ENCODE data around the gene MAST4.
"Not testable (repeated sequence)": the region's sequence is repeated elsewhere in the genome, so short reads cannot be mapped to it uniquely, and the experiment has no call there.

Gene MAST4

GRCh38 chr5:66739021-66739420, 142.8 kb downstream of the MAST4 start:
- no peaks in the 10 kb centered on the region for H3K4me1 ChIP-seq (ENCODE audit: control insufficient read depth, insufficient read depth, low read length)
- no peaks in the 10 kb centered on the region for H3K27me3 ChIP-seq (ENCODE audit: control insufficient read depth, insufficient read depth, low read length)
- no peaks in the 10 kb centered on the region for H3K36me3 ChIP-seq (ENCODE audit: control insufficient read depth, insufficient read depth, low read length)
- no peaks in the 10 kb centered on the region for H3K9me3 ChIP-seq (ENCODE audit: control insufficient read depth, insufficient read depth, low read length)
- no peak overlapping the region for H3K4me3 ChIP-seq (ENCODE audit: low read depth, low read length)
- H3K9ac ChIP-seq (ENCODE audit: low read depth, low read length): no peak overlapping the region

- no peaks in the 10 kb centered on the region for H3K4me1 ChIP-seq (ENCODE audit: control insufficient read depth, insufficient read depth, low read length)
- no peak overlapping the region for H3K9ac ChIP-seq (ENCODE audit: low read depth, low read length)
These were observed 143.8 kb downstream of the MAST4 start for GRCh38 chr5:66739951-66740350.

GRCh38 chr5:66741394-66741793, 145.2 kb downstream of the MAST4 start:
- H3K4me1 ChIP-seq (ENCODE audit: control insufficient read depth, insufficient read depth, low read length): no peaks in the 10 kb centered on the region
- no peak overlapping the region for H3K9ac ChIP-seq (ENCODE audit: low read depth, low read length)
- H3K36me3 ChIP-seq (ENCODE audit: control insufficient read depth, insufficient read depth, low read length): no peaks in the 10 kb centered on the region
- no peaks in the 10 kb centered on the region for H3K27me3 ChIP-seq (ENCODE audit: control insufficient read depth, insufficient read depth, low read length)
- H3K9me3 ChIP-seq (ENCODE audit: control insufficient read depth, insufficient read depth, low read length): no peaks in the 10 kb centered on the region
- no peak overlapping the region for H3K4me3 ChIP-seq (ENCODE audit: low read depth, low read length)

More at GRCh38 chr5:66739951-66740350, 143.8 kb downstream of the MAST4 start:
- Histone ChIP-seq H3K27me3 (ENCODE audit: control insufficient read depth, insufficient read depth, low read length) (no peaks in the 10 kb centered on the region), H3K9me3 (ENCODE audit: control insufficient read depth, insufficient read depth, low read length) (no peaks in the 10 kb centered on the region), H3K36me3 (ENCODE audit: control insufficient read depth, insufficient read depth, low read length) (no peaks in the 10 kb centered on the region), H3K4me3 (ENCODE audit: low read depth, low read length) (no peak overlapping the region)

- no peak overlapping the region for H3K4me3 ChIP-seq (ENCODE audit: low read depth, low read length)
- no peaks in the 10 kb centered on the region for H3K9me3 ChIP-seq (ENCODE audit: control insufficient read depth, insufficient read depth, low read length)
- no peaks in the 10 kb centered on the region for H3K27me3 ChIP-seq (ENCODE audit: control insufficient read depth, insufficient read depth, low read length)
- H3K9ac ChIP-seq (ENCODE audit: low read depth, low read length): no peak overlapping the region
- no peaks in the 10 kb centered on the region for H3K4me1 ChIP-seq (ENCODE audit: control insufficient read depth, insufficient read depth, low read length)
- H3K36me3 ChIP-seq (ENCODE audit: control insufficient read depth, insufficient read depth, low read length): no peaks in the 10 kb centered on the region
These were observed 146.1 kb downstream of the MAST4 start for GRCh38 chr5:66742083-66742895.

- Histone ChIP-seq H3K36me3 (ENCODE audit: control insufficient read depth, insufficient read depth, low read length) (no peaks in the 10 kb centered on the region), H3K4me1 (ENCODE audit: control insufficient read depth, insufficient read depth, low read length) (no peaks in the 10 kb centered on the region), H3K4me3 (ENCODE audit: low read depth, low read length) (no peak overlapping the region), H3K27me3 (ENCODE audit: control insufficient read depth, insufficient read depth, low read length) (no peaks in the 10 kb centered on the region), H3K9me3 (ENCODE audit: control insufficient read depth, insufficient read depth, low read length) (no peaks in the 10 kb centered on the region), H3K9ac (ENCODE audit: low read depth, low read length) (no peak overlapping the region)
These were observed 146.7 kb downstream of the MAST4 start for GRCh38 chr5:66742896-66743247.

GRCh38 chr5:66743344-66743743, 147.2 kb downstream of the MAST4 start:
- no peaks in the 10 kb centered on the region for H3K27me3 ChIP-seq (ENCODE audit: control insufficient read depth, insufficient read depth, low read length)
- no peaks in the 10 kb centered on the region for H3K36me3 ChIP-seq (ENCODE audit: control insufficient read depth, insufficient read depth, low read length)
- H3K9me3 ChIP-seq (ENCODE audit: control insufficient read depth, insufficient read depth, low read length): no peaks in the 10 kb centered on the region
- no peak overlapping the region for H3K9ac ChIP-seq (ENCODE audit: low read depth, low read length)
- H3K4me1 ChIP-seq (ENCODE audit: control insufficient read depth, insufficient read depth, low read length): no peaks in the 10 kb centered on the region
- H3K4me3 ChIP-seq (ENCODE audit: low read depth, low read length): no peak overlapping the region

- no peaks in the 10 kb centered on the region for H3K9me3 ChIP-seq (ENCODE audit: control insufficient read depth, insufficient read depth, low read length)
- no peak overlapping the region for H3K9ac ChIP-seq (ENCODE audit: low read depth, low read length)
- no peaks in the 10 kb centered on the region for H3K4me1 ChIP-seq (ENCODE audit: control insufficient read depth, insufficient read depth, low read length)
- H3K27me3 ChIP-seq (ENCODE audit: control insufficient read depth, insufficient read depth, low read length): no peaks in the 10 kb centered on the region
- H3K4me3 ChIP-seq (ENCODE audit: low read depth, low read length): no peak overlapping the region
- no peaks in the 10 kb centered on the region for H3K36me3 ChIP-seq (ENCODE audit: control insufficient read depth, insufficient read depth, low read length)
These were observed 147.8 kb downstream of the MAST4 start for GRCh38 chr5:66744040-66744439.

GRCh38 chr5:66745297-66745696, 149.1 kb downstream of the MAST4 start:
- Histone ChIP-seq H3K9ac (ENCODE audit: low read depth, low read length) (no peak overlapping the region), H3K4me1 (ENCODE audit: control insufficient read depth, insufficient read depth, low read length) (no peaks in the 10 kb centered on the region), H3K9me3 (ENCODE audit: control insufficient read depth, insufficient read depth, low read length) (peaks cover 4% of the 10 kb centered on the region), H3K27me3 (ENCODE audit: control insufficient read depth, insufficient read depth, low read length) (no peaks in the 10 kb centered on the region), H3K4me3 (ENCODE audit: low read depth, low read length) (no peak overlapping the region), H3K36me3 (ENCODE audit: control insufficient read depth, insufficient read depth, low read length) (no peaks in the 10 kb centered on the region)

GRCh38 chr5:66747607-66748006, 151.4 kb downstream of the MAST4 start:
- no peak overlapping the region for H3K9ac ChIP-seq (ENCODE audit: low read depth, low read length)

GRCh38 chr5:66752668-66753067, 156.5 kb downstream of the MAST4 start:
- H3K9me3 ChIP-seq (ENCODE audit: control insufficient read depth, insufficient read depth, low read length); H3K36me3 ChIP-seq (ENCODE audit: control insufficient read depth, insufficient read depth, low read length): not testable (repeated sequence)

More at GRCh38 chr5:66747607-66748006, 151.4 kb downstream of the MAST4 start:
- Histone ChIP-seq H3K36me3 (ENCODE audit: control insufficient read depth, insufficient read depth, low read length) (no peaks in the 10 kb centered on the region), H3K4me3 (ENCODE audit: low read depth, low read length) (no peak overlapping the region), H3K9me3 (ENCODE audit: control insufficient read depth, insufficient read depth, low read length) (peaks cover 4% of the 10 kb centered on the region), H3K4me1 (ENCODE audit: control insufficient read depth, insufficient read depth, low read length) (no peaks in the 10 kb centered on the region), H3K27me3 (ENCODE audit: control insufficient read depth, insufficient read depth, low read length) (no peaks in the 10 kb centered on the region)

GRCh38 chr5:66757219-66757833, 161.1 kb downstream of the MAST4 start:
- no peaks in the 10 kb centered on the region for H3K27me3 ChIP-seq (ENCODE audit: control insufficient read depth, insufficient read depth, low read length)
- H3K4me1 ChIP-seq (ENCODE audit: control insufficient read depth, insufficient read depth, low read length): no peaks in the 10 kb centered on the region
- no peaks in the 10 kb centered on the region for H3K9me3 ChIP-seq (ENCODE audit: control insufficient read depth, insufficient read depth, low read length)
- no peaks in the 10 kb centered on the region for H3K36me3 ChIP-seq (ENCODE audit: control insufficient read depth, insufficient read depth, low read length)
- H3K9ac ChIP-seq (ENCODE audit: low read depth, low read length): no peak overlapping the region
- H3K4me3 ChIP-seq (ENCODE audit: low read depth, low read length): no peak overlapping the region

More at GRCh38 chr5:66752668-66753067, 156.5 kb downstream of the MAST4 start:
- H3K9ac ChIP-seq (ENCODE audit: low read depth, low read length); H3K4me3 ChIP-seq (ENCODE audit: low read depth, low read length); H3K4me1 ChIP-seq (ENCODE audit: control insufficient read depth, insufficient read depth, low read length); H3K27me3 ChIP-seq (ENCODE audit: control insufficient read depth, insufficient read depth, low read length): not testable (repeated sequence)

- H3K4me3 ChIP-seq (ENCODE audit: low read depth, low read length): no peak overlapping the region
- H3K9ac ChIP-seq (ENCODE audit: low read depth, low read length): no peak overlapping the region
- no peaks in the 10 kb centered on the region for H3K36me3 ChIP-seq (ENCODE audit: control insufficient read depth, insufficient read depth, low read length)
- H3K9me3 ChIP-seq (ENCODE audit: control insufficient read depth, insufficient read depth, low read length): no peaks in the 10 kb centered on the region
- H3K27me3 ChIP-seq (ENCODE audit: control insufficient read depth, insufficient read depth, low read length): no peaks in the 10 kb centered on the region
- no peaks in the 10 kb centered on the region for H3K4me1 ChIP-seq (ENCODE audit: control insufficient read depth, insufficient read depth, low read length)
These were observed 161.7 kb downstream of the MAST4 start for GRCh38 chr5:66757834-66758371.
